Head of caudate nucleus (tissue), 42 donors: ENCODE data around the gene ATG16L1.
"Not testable (repeated sequence)": the region's sequence is repeated elsewhere in the genome, so short reads cannot be mapped to it uniquely, and the experiment has no call there.

Source experiments
- DNase-seq, 42 donors: peaks; one replicate each; pipeline versions ENCODE4 v3.0.0 to v3.0.0-alpha.2; 2020 to 2021; ENCODE audit warnings: mixed read lengths in 7 of 42
- intact Hi-C: fragments of 100-400 bp; cut with DNase I; formaldehyde crosslinking; loops from one replicate; pipeline ENCODE4 v1.15.0; 2022

The ATG16L1 gene

DNA sequence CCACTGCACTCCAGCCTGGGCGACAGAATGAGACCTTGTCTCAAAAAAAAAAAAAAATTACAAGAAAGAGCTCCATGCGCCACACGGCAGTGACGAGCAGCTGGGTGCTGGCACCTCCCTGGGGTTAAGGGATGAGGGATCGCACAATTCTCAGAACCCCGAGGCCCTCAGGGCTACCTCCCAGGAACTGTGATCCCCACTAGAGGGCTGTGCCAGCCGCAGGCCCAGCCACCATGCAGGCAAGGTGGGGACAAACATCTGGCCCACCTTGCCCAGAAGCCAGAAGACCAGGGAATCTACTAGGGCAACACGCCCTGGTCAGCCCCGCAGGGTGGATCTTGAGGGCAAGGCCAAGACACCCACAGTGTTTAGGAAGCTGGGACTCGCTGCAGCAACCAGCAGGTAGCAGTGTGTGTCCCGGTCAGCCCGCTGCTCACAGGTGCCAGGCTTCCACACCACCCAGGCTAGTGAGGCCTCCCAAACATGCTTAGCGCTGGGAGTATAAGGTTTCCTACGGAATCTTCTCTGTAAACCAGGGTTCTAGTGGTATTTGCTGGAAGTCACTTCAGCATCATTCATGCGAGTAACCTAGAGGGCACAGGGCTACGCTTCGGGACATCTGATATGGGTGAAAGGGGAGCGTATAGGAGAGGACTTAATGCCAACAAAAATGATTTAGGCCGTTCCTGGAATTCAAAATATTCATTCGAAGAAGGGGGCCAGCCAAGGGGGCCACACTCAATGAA lies 62.9 kb downstream of the ATG16L1 start:
- intact Hi-C loops: no loop called here
- DNase-seq: no peak

GRCh38 chr2:233317196-233317943 lies 65.9 kb downstream of the ATG16L1 start:
- intact Hi-C loops: no loop called here
- no peak for DNase-seq

GRCh38 chr2:233319256-233319655 lies 67.8 kb downstream of the ATG16L1 start:
- DNase-seq: peak in 8 of 42 donors; percentile 14 to 54 (median 24)
- intact Hi-C loops: no loop called here

- DNase-seq: no peak
- intact Hi-C loops: no loop called here
Observed at GRCh38 chr2:233320470-233320869, 69.0 kb downstream of the ATG16L1 start.

DNA sequence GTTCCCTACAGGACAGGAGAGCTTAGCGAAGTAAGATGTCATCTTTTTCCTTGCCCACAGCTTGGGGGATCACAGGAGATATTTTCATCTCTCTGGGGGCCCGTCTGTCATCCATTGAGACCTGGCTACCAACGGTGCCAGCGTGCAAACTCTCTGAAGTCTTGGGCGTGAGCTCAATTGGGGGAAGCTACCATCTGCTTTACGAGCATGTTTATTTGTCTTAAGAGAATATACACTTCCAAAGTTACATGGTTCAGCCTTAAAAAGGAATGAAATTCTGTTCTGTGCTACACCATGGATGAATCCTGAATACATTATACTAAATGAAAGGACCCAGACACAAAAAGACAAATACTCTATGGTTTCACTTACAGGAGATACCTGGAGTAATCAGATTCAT lies 69.7 kb downstream of the ATG16L1 start:
- no peak for DNase-seq
- intact Hi-C loops: no loop called here

- intact Hi-C loops: no loop called here
Observed at GRCh38 chr2:233323851-233324250, 72.4 kb downstream of the ATG16L1 start.

DNA sequence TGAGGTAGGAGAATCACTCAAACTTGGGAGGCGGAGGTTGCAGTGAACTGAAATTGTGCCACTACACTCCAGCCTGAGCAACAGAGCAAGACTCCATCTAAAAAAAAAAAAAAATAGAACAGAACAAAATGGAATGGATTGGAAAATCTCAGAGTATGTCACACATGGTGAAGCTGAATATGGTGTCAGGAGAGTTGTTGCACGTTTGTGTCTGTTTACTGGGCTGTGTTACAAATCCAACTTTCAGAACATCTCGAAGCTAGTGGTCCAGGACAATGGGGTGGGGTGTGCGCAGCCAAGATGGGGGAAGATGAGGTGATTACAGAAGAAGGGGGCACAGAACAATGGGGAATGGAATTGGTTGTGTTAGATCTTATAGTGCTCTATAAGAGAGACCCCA lies 73.8 kb downstream of the ATG16L1 start:
- DNase-seq: no peak
- intact Hi-C loops: no loop called here

More at GRCh38 chr2:233323851-233324250, 72.4 kb downstream of the ATG16L1 start:
- DNase-seq: no peak

DNA sequence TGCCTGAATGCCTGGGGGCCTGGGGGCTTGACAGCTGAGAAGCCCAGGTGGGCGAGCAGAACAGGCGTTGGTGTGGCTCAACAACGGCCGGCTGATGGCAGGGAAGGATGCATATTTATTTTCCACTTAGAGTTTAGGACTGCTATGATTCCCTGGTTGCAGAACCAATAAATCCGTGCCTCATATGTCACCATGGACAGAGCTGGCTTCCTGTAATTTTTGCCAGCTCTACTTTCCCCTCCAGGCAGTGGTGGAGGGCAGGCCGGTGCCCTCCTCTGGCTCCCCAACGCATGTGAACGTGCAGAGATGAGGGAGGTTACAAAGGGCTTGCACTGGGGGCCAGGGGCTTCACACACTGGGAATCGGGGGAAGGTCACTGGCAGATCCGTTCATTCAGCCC lies 74.3 kb downstream of the ATG16L1 start:
- no peak for DNase-seq
- intact Hi-C loops: no loop called here

GRCh38 chr2:233326500-233326899 lies 75.0 kb downstream of the ATG16L1 start:
- no peak for DNase-seq
- intact Hi-C loops: no loop called here

DNA sequence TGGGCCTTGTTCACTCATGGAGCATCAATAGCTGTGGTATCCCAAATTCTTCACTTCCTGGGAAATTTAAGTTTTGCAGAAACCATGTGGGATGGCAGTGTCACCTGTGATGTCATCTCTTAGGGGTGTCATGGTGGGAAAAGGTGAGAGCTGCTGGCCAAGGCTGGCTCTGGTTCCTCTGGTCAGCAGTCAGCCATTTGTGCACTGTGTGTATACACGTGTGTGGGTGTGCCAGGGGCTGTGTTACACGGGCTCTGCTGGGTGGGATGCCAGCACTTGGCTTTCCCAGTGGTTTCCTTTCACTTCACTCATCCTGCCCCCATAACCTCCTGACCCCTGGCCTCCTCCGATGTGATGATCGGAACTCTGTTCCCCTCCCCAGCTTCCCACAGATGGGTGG lies 77.4 kb downstream of the ATG16L1 start:
- intact Hi-C loops: no loop called here
- DNase-seq: no peak

GRCh38 chr2:233329489-233330135 lies 78.1 kb downstream of the ATG16L1 start:
- no peak for DNase-seq
- intact Hi-C loops: no loop called here

GRCh38 chr2:233331536-233331935 lies 80.1 kb downstream of the ATG16L1 start:
- peak in 36 of 42 donors; percentile 23 to 80 (median 52) for DNase-seq
- intact Hi-C loops: no loop called here

- no peak for DNase-seq
- intact Hi-C loops: no loop called here
Observed at GRCh38 chr2:233332125-233332524, 80.7 kb downstream of the ATG16L1 start.

- intact Hi-C loops: no loop called here
- no peak for DNase-seq
Observed at GRCh38 chr2:233334915-233335314, 83.4 kb downstream of the ATG16L1 start.

GRCh38 chr2:233336091-233336490 lies 84.6 kb downstream of the ATG16L1 start:
- DNase-seq, intact Hi-C loops: not testable (repeated sequence)

DNA sequence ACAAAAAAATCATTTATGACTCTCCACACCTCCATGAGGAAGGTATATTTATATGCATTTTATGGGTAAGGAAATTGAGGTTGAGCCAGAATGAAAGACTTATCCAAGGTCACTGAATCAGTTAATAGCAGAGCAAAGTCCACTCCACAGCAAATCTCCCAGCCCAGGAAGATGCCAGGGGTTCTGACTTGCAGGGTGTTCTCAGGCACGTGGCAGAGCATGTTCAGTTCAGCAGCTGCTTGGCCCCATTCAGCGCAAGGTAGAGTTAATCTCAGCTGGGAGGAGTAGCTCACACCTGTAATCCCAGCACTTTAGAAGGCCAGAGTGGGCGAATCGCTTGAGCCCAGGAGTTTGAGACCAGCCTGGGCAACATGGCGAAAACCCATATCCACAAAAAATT lies 85.1 kb downstream of the ATG16L1 start:
- no peak for DNase-seq
- intact Hi-C loops: no loop called here

DNA sequence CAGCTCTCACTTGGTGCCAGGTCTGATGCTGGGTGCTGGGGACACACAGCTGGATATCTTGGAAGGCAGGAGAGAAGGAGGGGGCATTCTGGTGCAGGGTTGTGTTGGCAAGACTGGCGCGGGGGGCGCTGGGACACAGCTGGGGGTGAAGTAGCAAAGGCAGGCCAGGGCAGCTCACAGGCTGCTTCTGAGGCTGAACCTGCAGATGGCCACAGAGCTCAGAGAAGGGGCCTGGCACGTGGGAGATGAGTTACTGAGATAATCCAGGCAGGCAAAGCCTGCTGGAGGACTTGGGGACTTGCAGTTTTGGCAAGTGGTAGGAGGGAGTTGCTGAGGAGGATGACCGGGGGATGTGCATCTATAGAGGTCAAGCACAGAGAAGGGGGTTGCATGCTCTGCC lies 86.6 kb downstream of the ATG16L1 start:
- intact Hi-C loops: no loop called here
- no peak for DNase-seq

GRCh38 chr2:233338812-233339368 lies 87.4 kb downstream of the ATG16L1 start:
- no peak for DNase-seq
- intact Hi-C loops: no loop called here

DNA sequence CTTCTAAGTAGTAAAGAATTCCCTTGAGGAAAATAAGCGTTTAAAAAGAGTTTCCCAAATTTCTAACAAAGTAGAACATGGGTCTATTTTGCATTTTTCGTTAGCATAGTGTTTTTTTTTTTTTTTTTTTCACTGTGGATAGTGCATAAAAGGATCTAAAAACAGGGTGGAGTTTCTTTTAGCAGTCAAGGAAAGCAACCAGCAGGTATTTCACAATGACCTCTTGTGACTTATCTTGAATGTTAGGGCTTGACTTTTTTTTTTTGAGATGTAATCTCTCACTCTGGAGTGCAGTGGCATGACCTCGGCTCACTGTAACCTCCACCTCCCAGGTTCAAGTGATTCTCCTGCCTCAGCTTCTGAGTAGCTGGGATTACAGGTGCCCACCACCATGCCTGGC lies 88.0 kb downstream of the ATG16L1 start:
- intact Hi-C loops: no loop called here
- DNase-seq: no peak

- intact Hi-C loops: no loop called here
- no peak for DNase-seq
Observed at GRCh38 chr2:233341296-233341695, 89.8 kb downstream of the ATG16L1 start.
